Measurements from ENCODE around the gene SYNE2.

Gene SYNE2

GRCh38 chr14:64201296-64201695 is 348.5 kb downstream of the SYNE2 start:
- Histone ChIP-seq H3K27me3 (ENCODE audit: control insufficient read depth, insufficient read depth, low read length) (no peaks in the 10 kb centered on the region), H3K9me3 (ENCODE audit: control insufficient read depth, low read length) (no peaks in the 10 kb centered on the region), H3K27ac (no peak overlapping the region), H3K4me3 (ENCODE audit: low read depth, low read length) (no peak overlapping the region), H3K9ac (no peak overlapping the region), H2AFZ (no peak overlapping the region), H3K4me2 (ENCODE audit: low read length) (no peak overlapping the region), H3K79me2 (peaks cover 8% of the 10 kb centered on the region), H3K4me1 (peaks cover 31% of the 10 kb centered on the region), H3K36me3 (ENCODE audit: control insufficient read depth, insufficient read depth, low read length) (no peaks in the 10 kb centered on the region)
- TF ChIP-seq, protein P1, sequence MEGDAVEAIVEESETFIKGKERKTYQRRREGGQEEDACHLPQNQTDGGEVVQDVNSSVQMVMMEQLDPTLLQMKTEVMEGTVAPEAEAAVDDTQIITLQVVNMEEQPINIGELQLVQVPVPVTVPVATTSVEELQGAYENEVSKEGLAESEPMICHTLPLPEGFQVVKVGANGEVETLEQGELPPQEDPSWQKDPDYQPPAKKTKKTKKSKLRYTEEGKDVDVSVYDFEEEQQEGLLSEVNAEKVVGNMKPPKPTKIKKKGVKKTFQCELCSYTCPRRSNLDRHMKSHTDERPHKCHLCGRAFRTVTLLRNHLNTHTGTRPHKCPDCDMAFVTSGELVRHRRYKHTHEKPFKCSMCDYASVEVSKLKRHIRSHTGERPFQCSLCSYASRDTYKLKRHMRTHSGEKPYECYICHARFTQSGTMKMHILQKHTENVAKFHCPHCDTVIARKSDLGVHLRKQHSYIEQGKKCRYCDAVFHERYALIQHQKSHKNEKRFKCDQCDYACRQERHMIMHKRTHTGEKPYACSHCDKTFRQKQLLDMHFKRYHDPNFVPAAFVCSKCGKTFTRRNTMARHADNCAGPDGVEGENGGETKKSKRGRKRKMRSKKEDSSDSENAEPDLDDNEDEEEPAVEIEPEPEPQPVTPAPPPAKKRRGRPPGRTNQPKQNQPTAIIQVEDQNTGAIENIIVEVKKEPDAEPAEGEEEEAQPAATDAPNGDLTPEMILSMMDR (IDR thresholded peaks at IDR 0.05): no peak

- Histone ChIP-seq H3K27me3 (ENCODE audit: control insufficient read depth, insufficient read depth, low read length) (no peaks in the 10 kb centered on the region), H3K4me1 (peaks cover 26% of the 10 kb centered on the region), H3K4me2 (ENCODE audit: low read length) (no peak overlapping the region), H3K9me3 (ENCODE audit: control insufficient read depth, low read length) (no peaks in the 10 kb centered on the region), H3K4me3 (ENCODE audit: low read depth, low read length) (no peak overlapping the region), H3K27ac (no peak overlapping the region), H3K36me3 (ENCODE audit: control insufficient read depth, insufficient read depth, low read length) (no peaks in the 10 kb centered on the region), H2AFZ (no peak overlapping the region), H3K9ac (no peak overlapping the region), H3K79me2 (peaks cover 8% of the 10 kb centered on the region)
- TF ChIP-seq, protein P1 (IDR thresholded peaks at IDR 0.05): no peak
Measured at GRCh38 chr14:64201921-64202545, 349.2 kb downstream of the SYNE2 start.

DNA sequence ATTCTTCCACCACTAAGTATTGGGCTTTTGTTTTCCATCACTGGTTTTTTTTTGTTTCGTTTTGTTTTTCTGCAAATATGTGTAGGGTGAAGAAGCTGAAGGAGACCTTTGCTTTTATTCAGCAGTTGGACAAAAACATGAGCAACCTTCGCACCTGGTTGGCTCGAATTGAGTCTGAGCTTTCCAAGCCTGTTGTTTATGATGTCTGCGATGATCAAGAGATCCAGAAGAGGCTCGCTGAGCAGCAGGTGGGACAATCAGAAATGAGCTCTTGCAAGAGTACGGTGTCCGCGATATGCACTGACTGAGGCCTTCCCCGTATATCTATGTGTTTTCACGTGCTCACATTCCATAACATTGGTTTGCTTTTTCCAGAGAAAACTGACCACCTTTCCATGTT is 349.9 kb downstream of the SYNE2 start:
- Histone ChIP-seq H3K4me2 (ENCODE audit: low read length) (no peak overlapping the region), H3K4me3 (ENCODE audit: low read depth, low read length) (no peak overlapping the region), H3K36me3 (ENCODE audit: control insufficient read depth, insufficient read depth, low read length) (no peaks in the 10 kb centered on the region), H2AFZ (peak overlapping the region; percentile 40), H3K9me3 (ENCODE audit: control insufficient read depth, low read length) (no peaks in the 10 kb centered on the region), H3K27ac (no peak overlapping the region), H3K9ac (no peak overlapping the region), H3K79me2 (peaks cover 8% of the 10 kb centered on the region), H3K27me3 (ENCODE audit: control insufficient read depth, insufficient read depth, low read length) (no peaks in the 10 kb centered on the region), H3K4me1 (peaks cover 25% of the 10 kb centered on the region)
- TF ChIP-seq, protein P1 (IDR thresholded peaks at IDR 0.05): no peak

DNA sequence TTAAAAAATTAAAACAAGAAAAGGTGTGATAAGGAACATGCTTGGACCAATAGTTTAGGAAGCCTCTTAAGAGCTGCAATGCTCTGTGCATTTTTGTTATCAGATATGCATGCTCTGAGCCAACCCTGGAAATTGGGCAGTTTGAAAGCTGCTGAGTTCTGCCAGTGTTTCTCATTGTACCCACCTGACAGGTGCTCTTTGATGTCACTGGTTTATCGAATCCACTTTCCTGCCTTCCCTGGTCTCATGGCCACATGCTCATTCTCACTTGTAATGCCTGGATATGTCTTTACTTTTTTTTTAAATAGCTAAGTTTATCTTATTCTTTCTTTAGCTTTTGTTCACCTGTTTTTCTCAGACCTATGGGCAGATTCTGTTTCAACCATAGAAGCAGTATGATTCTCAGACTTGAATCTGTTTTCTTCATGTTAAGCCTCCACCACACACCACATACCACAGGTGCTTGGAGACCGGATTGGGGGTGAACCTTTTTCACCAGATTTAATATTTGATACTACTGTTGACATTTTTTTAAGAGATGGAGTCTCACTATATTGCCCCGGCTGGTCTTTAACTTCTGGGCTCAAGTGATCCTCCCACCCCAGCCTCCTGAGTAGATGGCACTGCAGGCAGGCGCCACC is 350.7 kb downstream of the SYNE2 start:
- Histone ChIP-seq H2AFZ (no peak overlapping the region), H3K4me3 (ENCODE audit: low read depth, low read length) (no peak overlapping the region), H3K27me3 (ENCODE audit: control insufficient read depth, insufficient read depth, low read length) (no peaks in the 10 kb centered on the region), H3K79me2 (peaks cover 8% of the 10 kb centered on the region), H3K36me3 (ENCODE audit: control insufficient read depth, insufficient read depth, low read length) (no peaks in the 10 kb centered on the region), H3K9ac (no peak overlapping the region), H3K4me2 (ENCODE audit: low read length) (no peak overlapping the region), H3K4me1 (peaks cover 17% of the 10 kb centered on the region), H3K27ac (no peak overlapping the region), H3K9me3 (ENCODE audit: control insufficient read depth, low read length) (no peaks in the 10 kb centered on the region)
- TF ChIP-seq, protein P1 (IDR thresholded peaks at IDR 0.05): no peak

GRCh38 chr14:64208261-64208660 is 355.5 kb downstream of the SYNE2 start:
- Histone ChIP-seq H3K4me3 (ENCODE audit: low read depth, low read length) (no peak overlapping the region), H3K36me3 (ENCODE audit: control insufficient read depth, insufficient read depth, low read length) (no peaks in the 10 kb centered on the region), H3K4me2 (ENCODE audit: low read length) (no peak overlapping the region), H3K4me1 (peaks cover 5% of the 10 kb centered on the region), H3K27me3 (ENCODE audit: control insufficient read depth, insufficient read depth, low read length) (no peaks in the 10 kb centered on the region), H3K27ac (no peak overlapping the region), H2AFZ (no peak overlapping the region), H3K9me3 (ENCODE audit: control insufficient read depth, low read length) (no peaks in the 10 kb centered on the region), H3K9ac (no peak overlapping the region), H3K79me2 (no peaks in the 10 kb centered on the region)
- TF ChIP-seq, protein P1 (IDR thresholded peaks at IDR 0.05): no peak
